Left lung (tissue), 10 donors: ENCODE results near the gene LSM5. TPM values are rescaled to one million over a fixed set of nuclear protein-coding genes. Genes with fewer than 3 reads are reported as not detected.

ENCODE experiments used
- ATAC-seq: fragments of 200-7000 bp; cut with Tn5 transposase; one replicate; pipeline ENCODE4 v1.9.1; 2020; ENCODE audit warnings: moderate library complexity
- DNase-seq, 4 donors: peaks; one replicate each; pipeline ENCODE4 v3.0.0-alpha.2; 2013 to 2020
- H3K27ac ChIP-seq, 2 donors: fragments of 200-600 bp; sonication (generic) in 1 of 2; one replicate each; pipeline versions ENCODE4 v1.5.0 to v1.8.0; 2020 to 2021
- H3K27me3 ChIP-seq, 2 donors: fragments of 200-600 bp; sonication (generic) in 1 of 2; one replicate each; pipeline versions ENCODE4 v1.5.0 to v1.8.0; 2020 to 2021
- H3K36me3 ChIP-seq, 2 donors: fragments of 200-600 bp; sonication (generic) in 1 of 2; one replicate each; pipeline versions ENCODE4 v1.5.0 to v1.8.0; 2020 to 2021
- H3K4me1 ChIP-seq, 2 donors: fragments of 200-600 bp; one replicate each; pipeline ENCODE4 v1.8.0; 2021
- H3K4me3 ChIP-seq, 2 donors: fragments of 200-600 bp; sonication (generic) in 1 of 2; one replicate each; pipeline versions ENCODE4 v1.5.0 to v1.8.0; 2020 to 2021; ENCODE audit warnings: mild to moderate bottlenecking in 1 of 2
- H3K9me3 ChIP-seq, 2 donors: fragments of 200-600 bp; sonication (generic) in 1 of 2; one replicate each; pipeline versions ENCODE4 v1.5.0 to v1.8.0; 2020 to 2021
- CTCF ChIP-seq, 2 donors: fragments of 200-600 bp; sonication (generic) in 1 of 2; IDR thresholded peaks; one replicate each; pipeline versions ENCODE4 v1.5.0 to v1.8.0; 2021; ENCODE audit warnings: antibody characterized with exemption in 2 of 2
- intact Hi-C, 2 donors: fragments of 100-400 bp; cut with DNase I; formaldehyde crosslinking; loops; one replicate each; pipeline versions ENCODE4 v1.11.2 to v1.14.2; 2022
- polyA plus RNA-seq, 6 donors: library from polyadenylated mRNA; unstranded; fragments of 120-200 nt; gene quantifications; one replicate each; pipeline ENCODE4 v1.2.1, GENCODE V29; 2013; ENCODE audit not compliant: insufficient read length in 6 of 6
- total RNA-seq, 2 donors: library from RNA; stranded (reverse); fragmentation: NEBNext Ultra II Directional; extraction: Animal tissue kit (Norgen Biotek cat#: 25700); gene quantifications; one replicate each; pipeline ENCODE4 v1.2.1, GENCODE V29; 2021
- donor health status: DM: no; HTN: yes; CAD: no.
- donor health status: DM: no; HTN: no; CAD: no.

The LSM5 gene
- total and polyA plus RNA-seq, 8 donors = 39.4 to 90.0 (median 74.5) TPM

- intact Hi-C loops = no loop called here
- no peak overlapping the region for H3K27ac ChIP-seq
- no peaks in the 10 kb centered on the region for H3K4me1 ChIP-seq
- no peak overlapping the region for H3K4me3 ChIP-seq
- no peak for ATAC-seq
- H3K27me3 ChIP-seq = no peaks in the 10 kb centered on the region
- no peak for DNase-seq
- no peak for TF ChIP-seq CTCF (IDR thresholded peaks at IDR 0.05)
- H3K9me3 ChIP-seq = no peaks in the 10 kb centered on the region
- no peaks in the 10 kb centered on the region for H3K36me3 ChIP-seq
These were observed 28.7 kb downstream of the LSM5 start for GRCh38 chr7:32461484-32461883.

- intact Hi-C loops = no loop called here
- no peak for DNase-seq
- no peak for ATAC-seq
- TF ChIP-seq CTCF (IDR thresholded peaks at IDR 0.05) = no peak
- no peak overlapping the region for H3K4me3 ChIP-seq
- no peaks in the 10 kb centered on the region for H3K36me3 ChIP-seq
- no peaks in the 10 kb centered on the region for H3K27me3 ChIP-seq
- no peak overlapping the region for H3K27ac ChIP-seq
- H3K9me3 ChIP-seq = no peaks in the 10 kb centered on the region
- H3K4me1 ChIP-seq = no peaks in the 10 kb centered on the region
These were observed 30.4 kb downstream of the LSM5 start for GRCh38 chr7:32459788-32460187.

- no peak for TF ChIP-seq CTCF (IDR thresholded peaks at IDR 0.05)
- Histone ChIP-seq H3K9me3 (no peaks in the 10 kb centered on the region), H3K4me1 (no peaks in the 10 kb centered on the region), H3K27me3 (no peaks in the 10 kb centered on the region), H3K4me3 (no peak overlapping the region), H3K27ac (no peak overlapping the region), H3K36me3 (no peaks in the 10 kb centered on the region)
- ATAC-seq = no peak
- intact Hi-C loops = no loop called here
- no peak for DNase-seq
These were observed 32.2 kb downstream of the LSM5 start for GRCh38 chr7:32458025-32458424.

GRCh38 chr7:32453341-32454011 is 36.7 kb downstream of the LSM5 start:
- no peaks in the 10 kb centered on the region for H3K9me3 ChIP-seq
- intact Hi-C loops = no loop called here
- H3K27me3 ChIP-seq = no peaks in the 10 kb centered on the region
- TF ChIP-seq CTCF (IDR thresholded peaks at IDR 0.05) = no peak
- ATAC-seq (no peak), DNase-seq (no peak)
- no peak overlapping the region for H3K4me3 ChIP-seq
- no peak overlapping the region for H3K27ac ChIP-seq
- H3K36me3 ChIP-seq = no peaks in the 10 kb centered on the region
- no peaks in the 10 kb centered on the region for H3K4me1 ChIP-seq

- intact Hi-C loops = no loop called here
- no peak for ATAC-seq
- TF ChIP-seq CTCF (IDR thresholded peaks at IDR 0.05) = no peak
- Histone ChIP-seq H3K27me3 (no peaks in the 10 kb centered on the region), H3K36me3 (no peaks in the 10 kb centered on the region), H3K27ac (no peak overlapping the region), H3K4me1 (no peaks in the 10 kb centered on the region), H3K4me3 (no peak overlapping the region), H3K9me3 (no peaks in the 10 kb centered on the region)
- no peak for DNase-seq
These were observed 43.0 kb downstream of the LSM5 start for GRCh38 chr7:32447218-32447617.
